Measurements from ENCODE around the gene KCNG2.

The KCNG2 gene

GRCh38 chr18:79948719-79949411 lies 151.1 kb downstream of the KCNG2 start:
- Mint-ChIP-seq H3K27ac (ENCODE audit: low read depth) (peak overlapping the region; percentile 79), H3K27me3 (no peaks in the 10 kb centered on the region), H3K36me3 (ENCODE audit: insufficient read depth) (peaks cover 25% of the 10 kb centered on the region), H3K4me3 (peak overlapping the region; percentile 81), H3K4me1 (peaks cover 46% of the 10 kb centered on the region), H3K9me3 (no peaks in the 10 kb centered on the region)
- ATAC-seq (replicated peaks; ENCODE audit: extremely low read depth, poor library complexity, severe bottlenecking) (no peak), DNase-seq (ENCODE audit: low spot score in 2 of 2) (no peak)
